Mucosa of descending colon (tissue), 3 donors: ENCODE results near the gene EVC2. TPM values are rescaled to one million over a fixed set of nuclear protein-coding genes. Genes with fewer than 3 reads are reported as not detected.

Experiments used
- ATAC-seq: fragments of 200-7000 bp; cut with Tn5 transposase; one replicate; pipeline ENCODE4 v1.9.1; 2020; ENCODE audit warnings: mild to moderate bottlenecking, moderate library complexity
- DNase-seq, 3 donors: peaks; one replicate each; pipeline ENCODE4 v3.0.0-alpha.2; 2020
- H3K36me3 ChIP-seq: fragments of 200-600 bp; one replicate; pipeline ENCODE4 v1.8.0; 2021; ENCODE audit warnings: low read depth, mild to moderate bottlenecking
- H3K4me1 ChIP-seq: fragments of 200-600 bp; one replicate; pipeline ENCODE4 v1.8.0; 2021; ENCODE audit warnings: low read depth, mild to moderate bottlenecking
- H3K4me3 ChIP-seq: fragments of 200-600 bp; one replicate; pipeline ENCODE4 v1.8.0; 2021; ENCODE audit warnings: mild to moderate bottlenecking
- H3K9me3 ChIP-seq: fragments of 200-600 bp; one replicate; pipeline ENCODE4 v1.8.0; 2021; ENCODE audit warnings: mild to moderate bottlenecking
- intact Hi-C, 2 donors: fragments of 100-400 bp; cut with DNase I in 1 of 2; cut with micrococcal nuclease in 1 of 2; formaldehyde crosslinking; loops; one replicate each; pipeline versions ENCODE4 v1.11.0 to v1.11.1; 2022; cut with DNase I, micrococcal nuclease
- total RNA-seq, 3 donors: library from RNA; stranded (reverse); fragmentation: NEBNext Ultra II Directional in 2 of 3; extraction: Animal tissue kit (Norgen Biotek cat#: 25700) in 2 of 3; gene quantifications; one replicate each; pipeline versions ENCODE4 v1.2.1 to v1.2.4, GENCODE V29; 2021 to 2023
- TF ChIP-seq, protein P1 (sequence below): fragments of 200-600 bp; IDR thresholded peaks from one replicate; pipeline ENCODE4 v1.8.0; 2022; ENCODE audit warnings: antibody characterized with exemption, mild to moderate bottlenecking
- donor health status: DM: no; HTN: no; CAD: no; lungs with moderate emphysema.
- donor health status: DM: no; HTN: no; CAD: no.
- donor health status: DM: no; HTN: yes; CAD: no.

Gene EVC2
- total RNA-seq, 3 donors from 2014 or later: 0.64 to 6.5 (median 1.1) TPM

- TF ChIP-seq, protein P1, sequence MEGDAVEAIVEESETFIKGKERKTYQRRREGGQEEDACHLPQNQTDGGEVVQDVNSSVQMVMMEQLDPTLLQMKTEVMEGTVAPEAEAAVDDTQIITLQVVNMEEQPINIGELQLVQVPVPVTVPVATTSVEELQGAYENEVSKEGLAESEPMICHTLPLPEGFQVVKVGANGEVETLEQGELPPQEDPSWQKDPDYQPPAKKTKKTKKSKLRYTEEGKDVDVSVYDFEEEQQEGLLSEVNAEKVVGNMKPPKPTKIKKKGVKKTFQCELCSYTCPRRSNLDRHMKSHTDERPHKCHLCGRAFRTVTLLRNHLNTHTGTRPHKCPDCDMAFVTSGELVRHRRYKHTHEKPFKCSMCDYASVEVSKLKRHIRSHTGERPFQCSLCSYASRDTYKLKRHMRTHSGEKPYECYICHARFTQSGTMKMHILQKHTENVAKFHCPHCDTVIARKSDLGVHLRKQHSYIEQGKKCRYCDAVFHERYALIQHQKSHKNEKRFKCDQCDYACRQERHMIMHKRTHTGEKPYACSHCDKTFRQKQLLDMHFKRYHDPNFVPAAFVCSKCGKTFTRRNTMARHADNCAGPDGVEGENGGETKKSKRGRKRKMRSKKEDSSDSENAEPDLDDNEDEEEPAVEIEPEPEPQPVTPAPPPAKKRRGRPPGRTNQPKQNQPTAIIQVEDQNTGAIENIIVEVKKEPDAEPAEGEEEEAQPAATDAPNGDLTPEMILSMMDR: no peak
- no peak for DNase-seq
- Histone ChIP-seq H3K36me3 (no peaks in the 10 kb centered on the region), H3K4me1 (no peaks in the 10 kb centered on the region), H3K4me3 (no peak overlapping the region), H3K9me3 (no peaks in the 10 kb centered on the region)
- intact Hi-C loops: no loop called here
- no peak for ATAC-seq
These were observed 134.0 kb downstream of the EVC2 start for GRCh38 chr4:5574386-5574785.

DNA sequence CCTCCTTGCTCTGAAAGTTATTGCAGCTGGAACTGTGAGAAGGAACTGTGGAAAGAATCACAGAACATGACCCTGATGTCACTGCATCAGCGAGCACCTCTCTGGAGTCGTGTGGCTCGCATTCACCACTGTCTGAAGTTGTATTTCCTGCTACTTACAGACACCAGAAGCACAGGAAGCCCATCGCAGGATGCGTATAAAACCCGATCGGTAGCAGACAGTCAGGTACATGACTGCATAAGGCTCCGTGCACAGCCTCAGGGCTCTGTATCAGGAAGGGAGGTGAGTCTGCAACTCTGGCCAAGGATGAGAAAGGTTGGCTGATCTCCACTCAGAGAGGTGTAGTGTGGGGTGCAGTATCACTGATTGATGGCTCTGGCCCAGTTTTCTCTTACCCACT lies 134.4 kb downstream of the EVC2 start:
- Histone ChIP-seq H3K9me3 (no peaks in the 10 kb centered on the region), H3K4me3 (no peak overlapping the region), H3K4me1 (no peaks in the 10 kb centered on the region), H3K36me3 (no peaks in the 10 kb centered on the region)
- no peak for DNase-seq
- TF ChIP-seq, protein P1: no peak
- intact Hi-C loops: no loop called here
- no peak for ATAC-seq

- ATAC-seq: no peak
- no peaks in the 10 kb centered on the region for H3K4me1 ChIP-seq
These were observed 135.6 kb downstream of the EVC2 start for GRCh38 chr4:5572751-5573150.

GRCh38 chr4:5572114-5572513 lies 136.2 kb downstream of the EVC2 start:
- Histone ChIP-seq H3K4me1 (no peaks in the 10 kb centered on the region), H3K9me3 (no peaks in the 10 kb centered on the region), H3K36me3 (no peaks in the 10 kb centered on the region), H3K4me3 (no peak overlapping the region)
- TF ChIP-seq, protein P1: no peak
- ATAC-seq (no peak), DNase-seq (no peak)
- intact Hi-C loops: no loop called here

More at GRCh38 chr4:5572751-5573150, 135.6 kb downstream of the EVC2 start:
- H3K4me3 ChIP-seq: no peak overlapping the region
- no peaks in the 10 kb centered on the region for H3K36me3 ChIP-seq
- H3K9me3 ChIP-seq: no peaks in the 10 kb centered on the region
- TF ChIP-seq, protein P1: no peak
- intact Hi-C loops: no loop called here
- DNase-seq: no peak

DNA sequence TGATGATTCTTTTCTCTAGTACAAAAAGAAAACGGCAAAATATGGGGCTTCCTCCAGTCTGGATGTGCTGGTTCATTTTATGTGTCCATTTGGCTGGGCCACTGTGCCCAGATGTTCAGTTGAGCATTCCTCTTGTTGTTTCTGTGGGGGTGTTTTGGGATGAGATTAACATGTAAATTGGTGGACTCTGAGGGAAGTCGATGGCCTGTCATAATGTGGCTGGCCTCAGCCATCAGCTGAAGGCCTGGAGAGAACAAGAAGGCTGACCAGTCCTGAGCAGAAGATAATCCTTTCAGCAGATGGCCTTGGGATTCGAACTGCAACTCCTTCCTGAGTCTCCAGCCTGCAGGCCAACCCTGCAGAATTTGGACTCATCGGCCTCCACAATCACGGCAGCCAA lies 136.7 kb downstream of the EVC2 start:
- Histone ChIP-seq H3K9me3 (no peaks in the 10 kb centered on the region), H3K4me1 (no peaks in the 10 kb centered on the region), H3K4me3 (no peak overlapping the region), H3K36me3 (no peaks in the 10 kb centered on the region)
- intact Hi-C loops: no loop called here
- no peak for ATAC-seq
- TF ChIP-seq, protein P1: no peak
- DNase-seq: no peak

DNA sequence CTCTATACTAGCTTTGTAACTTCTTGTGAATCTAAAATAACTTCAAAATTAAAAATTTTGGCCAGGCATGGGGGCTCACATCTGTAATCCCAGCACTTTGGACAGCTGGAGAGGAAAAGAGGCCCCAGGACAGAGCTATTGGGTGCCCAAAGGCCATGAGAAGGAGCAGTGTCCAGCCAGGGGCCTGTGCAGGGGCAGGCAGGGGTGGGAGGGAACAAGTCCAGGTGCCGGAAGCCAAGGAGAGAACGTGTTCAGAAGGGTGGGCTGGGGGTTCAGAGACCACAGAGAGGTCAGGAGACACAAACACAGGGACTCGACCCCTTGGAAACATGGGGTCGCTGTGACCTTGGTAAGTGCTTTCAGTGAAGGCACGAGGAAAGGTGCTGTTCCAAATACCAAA lies 138.9 kb downstream of the EVC2 start:
- TF ChIP-seq, protein P1: no peak
- ATAC-seq (no peak), DNase-seq (no peak)
- no peaks in the 10 kb centered on the region for H3K36me3 ChIP-seq
- no peaks in the 10 kb centered on the region for H3K9me3 ChIP-seq
- no peaks in the 10 kb centered on the region for H3K4me1 ChIP-seq
- no peak overlapping the region for H3K4me3 ChIP-seq
- intact Hi-C loops: no loop called here
